A673 (cell line): ENCODE data around the gene ZC3H7B. TPM values are rescaled to one million over a fixed set of nuclear protein-coding genes. Genes with fewer than 3 reads are reported as not detected.

Experiments used
- BruUV-seq: library from RNA; stranded (reverse); fragments of 400-500 nt; replicated peaks from 2 replicates; lab custom pipeline; 2021; lab: Mats Ljungman, UMichigan
- CTCF ChIA-PET: fragments of 300-600 bp; sonication (Branson Sonifier 250); formaldehyde crosslinking; loops from one replicate; lab custom pipeline; 2022; ENCODE audit warnings: antibody characterized with exemption; lab: Charles Lee
- POLR2A ChIA-PET: fragments of 300-600 bp; sonication (Branson Sonifier 250); formaldehyde crosslinking; loops from one replicate; lab custom pipeline; 2022; ENCODE audit warnings: antibody characterized with exemption; ENCODE audit not compliant: low non-redundant PET; lab: Charles Lee
- DNase-seq: peaks from one replicate; pipeline ENCODE4 v3.0.0-alpha.2; 2015; ENCODE audit warnings: low spot score
- H3K27ac ChIP-seq: fragments of 200-600 bp; sonication (generic); 2 replicates; pipeline ENCODE4 v1.5.1; 2016; ENCODE audit warnings: mixed run types, low read depth, mild to moderate bottlenecking, mixed read lengths, antibody characterized with exemption, low read length; ENCODE audit not compliant: poor library complexity, severe bottlenecking
- H3K27me3 ChIP-seq: fragments of 200-600 bp; sonication (generic); replicated peaks from 2 replicates; pipeline ENCODE4 v1.6.1; 2017; ENCODE audit warnings: mixed run types, low read depth, mild to moderate bottlenecking, mixed read lengths, antibody characterized with exemption, low read length; ENCODE audit not compliant: insufficient read depth, poor library complexity
- H3K36me3 ChIP-seq: fragments of 200-600 bp; sonication (generic); 2 replicates; pipeline ENCODE4 v1.6.1; 2016; ENCODE audit warnings: mixed run types, mild to moderate bottlenecking, mixed read lengths, antibody characterized with exemption, low read length; ENCODE audit not compliant: insufficient read depth, poor library complexity, severe bottlenecking
- H3K4me1 ChIP-seq: fragments of 200-600 bp; sonication (generic); 2 replicates; pipeline ENCODE4 v1.6.1; 2017; ENCODE audit warnings: mixed run types, mild to moderate bottlenecking, mixed read lengths, antibody characterized with exemption, low read length; ENCODE audit not compliant: insufficient read depth, poor library complexity, severe bottlenecking
- H3K4me3 ChIP-seq: fragments of 200-600 bp; sonication (generic); 2 replicates; pipeline ENCODE4 v1.5.1; 2016; ENCODE audit warnings: low read depth, mixed run types, mild to moderate bottlenecking, mixed read lengths, low read length; ENCODE audit not compliant: poor library complexity, severe bottlenecking
- H3K9me3 ChIP-seq: fragments of 200-600 bp; sonication (generic); 2 replicates; pipeline ENCODE4 v1.6.1; 2016; ENCODE audit warnings: mixed run types, low read depth, mild to moderate bottlenecking, mixed read lengths, antibody characterized with exemption, low read length; ENCODE audit not compliant: poor library complexity, severe bottlenecking
- EZH2 ChIP-seq: fragments of 200-600 bp; sonication (generic); IDR thresholded peaks from 2 replicates; pipeline ENCODE4 v1.6.1; 2017; ENCODE audit warnings: borderline replicate concordance, low read depth, mild to moderate bottlenecking, mixed read lengths, antibody characterized with exemption, low read length; ENCODE audit not compliant: poor library complexity, severe bottlenecking
- intact Hi-C: fragments of 100-400 bp; cut with micrococcal nuclease; formaldehyde crosslinking; loops from one replicate; pipeline ENCODE4 v1.10.0; 2022; ENCODE audit not compliant: unreplicated experiment
- total RNA-seq: library from RNA; stranded (reverse); gene quantifications from 2 replicates; pipeline ENCODE4 v1.2.3, GENCODE V29; 2021
- TF ChIP-seq, protein P1 (sequence below): fragments of 300-800, 200-600 bp; sonication (generic); conservative IDR thresholded peaks from 2 replicates; pipeline ENCODE4 v1.5.1; 2017; ENCODE audit warnings: low read depth, mild to moderate bottlenecking, antibody characterized with exemption, low read length, moderate library complexity, mixed read lengths

The ZC3H7B gene
- total RNA-seq, 1 experiment from 2014 or later, result 90.4 TPM

DNA sequence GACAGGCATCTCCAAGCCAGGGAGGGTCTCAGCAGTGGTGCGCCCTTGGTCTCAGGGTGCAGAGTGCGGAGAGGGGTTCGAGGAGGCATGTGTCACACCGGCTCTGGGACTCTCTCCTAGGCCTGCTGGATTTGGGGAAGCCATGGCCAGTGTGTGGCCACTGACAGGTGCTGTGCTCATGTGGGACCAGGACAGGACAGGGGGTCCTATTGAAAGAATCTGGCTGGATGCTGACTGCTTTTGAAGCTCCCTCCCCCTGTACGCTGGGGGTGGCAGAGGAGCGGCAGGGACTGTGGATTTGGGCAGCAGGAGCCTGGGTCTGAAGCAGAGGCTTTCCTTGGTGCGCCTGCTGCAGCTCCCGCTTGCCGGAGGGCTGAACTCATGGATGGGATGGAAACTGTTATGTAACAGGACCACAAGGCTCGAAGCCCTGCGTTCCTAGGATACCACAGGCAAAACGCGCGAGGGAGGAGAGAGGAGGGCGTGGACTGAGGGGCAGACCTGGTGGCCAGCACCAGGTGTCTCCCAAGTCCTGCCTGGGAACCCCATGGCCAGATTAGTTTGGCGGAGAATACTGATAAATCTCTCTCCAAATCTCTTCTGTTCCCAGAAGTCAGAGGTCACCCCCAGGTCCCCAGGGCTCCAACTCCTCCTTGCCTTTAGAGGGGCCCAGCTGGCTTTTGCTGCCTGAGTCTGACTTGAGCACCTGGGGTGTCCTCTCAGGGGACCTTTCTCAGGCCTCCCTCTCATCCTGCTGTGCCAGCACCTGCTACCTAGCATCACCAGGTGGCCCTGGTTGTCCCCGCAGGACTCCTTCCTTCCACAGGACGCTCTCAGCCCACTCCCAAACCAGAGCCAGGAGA is 66.6 kb downstream of the ZC3H7B start:
- H3K27ac ChIP-seq, result peak overlapping the region; percentile 33
- intact Hi-C loops, result no loop called here
- ChIA-PET CTCF (interaction anchor here (0.7 kb wide), 1 partner anchor 13 kb away, joined by 4 read pairs; the partner anchor contains the start of gene TEF), POLR2A (no interaction called here)
- H3K9me3 ChIP-seq, result no peaks in the 10 kb centered on the region
- H3K4me3 ChIP-seq, result peak overlapping the region; percentile 26
- H3K4me1 ChIP-seq, result peaks cover 17% of the 10 kb centered on the region
- BruUV-seq, result no TSS peak
- H3K36me3 ChIP-seq, result no peaks in the 10 kb centered on the region
- TF ChIP-seq, protein P1, sequence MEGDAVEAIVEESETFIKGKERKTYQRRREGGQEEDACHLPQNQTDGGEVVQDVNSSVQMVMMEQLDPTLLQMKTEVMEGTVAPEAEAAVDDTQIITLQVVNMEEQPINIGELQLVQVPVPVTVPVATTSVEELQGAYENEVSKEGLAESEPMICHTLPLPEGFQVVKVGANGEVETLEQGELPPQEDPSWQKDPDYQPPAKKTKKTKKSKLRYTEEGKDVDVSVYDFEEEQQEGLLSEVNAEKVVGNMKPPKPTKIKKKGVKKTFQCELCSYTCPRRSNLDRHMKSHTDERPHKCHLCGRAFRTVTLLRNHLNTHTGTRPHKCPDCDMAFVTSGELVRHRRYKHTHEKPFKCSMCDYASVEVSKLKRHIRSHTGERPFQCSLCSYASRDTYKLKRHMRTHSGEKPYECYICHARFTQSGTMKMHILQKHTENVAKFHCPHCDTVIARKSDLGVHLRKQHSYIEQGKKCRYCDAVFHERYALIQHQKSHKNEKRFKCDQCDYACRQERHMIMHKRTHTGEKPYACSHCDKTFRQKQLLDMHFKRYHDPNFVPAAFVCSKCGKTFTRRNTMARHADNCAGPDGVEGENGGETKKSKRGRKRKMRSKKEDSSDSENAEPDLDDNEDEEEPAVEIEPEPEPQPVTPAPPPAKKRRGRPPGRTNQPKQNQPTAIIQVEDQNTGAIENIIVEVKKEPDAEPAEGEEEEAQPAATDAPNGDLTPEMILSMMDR, result no peak
- no peak for TF ChIP-seq EZH2
- no peaks in the 10 kb centered on the region for H3K27me3 ChIP-seq
- DNase-seq, result no peak

DNA sequence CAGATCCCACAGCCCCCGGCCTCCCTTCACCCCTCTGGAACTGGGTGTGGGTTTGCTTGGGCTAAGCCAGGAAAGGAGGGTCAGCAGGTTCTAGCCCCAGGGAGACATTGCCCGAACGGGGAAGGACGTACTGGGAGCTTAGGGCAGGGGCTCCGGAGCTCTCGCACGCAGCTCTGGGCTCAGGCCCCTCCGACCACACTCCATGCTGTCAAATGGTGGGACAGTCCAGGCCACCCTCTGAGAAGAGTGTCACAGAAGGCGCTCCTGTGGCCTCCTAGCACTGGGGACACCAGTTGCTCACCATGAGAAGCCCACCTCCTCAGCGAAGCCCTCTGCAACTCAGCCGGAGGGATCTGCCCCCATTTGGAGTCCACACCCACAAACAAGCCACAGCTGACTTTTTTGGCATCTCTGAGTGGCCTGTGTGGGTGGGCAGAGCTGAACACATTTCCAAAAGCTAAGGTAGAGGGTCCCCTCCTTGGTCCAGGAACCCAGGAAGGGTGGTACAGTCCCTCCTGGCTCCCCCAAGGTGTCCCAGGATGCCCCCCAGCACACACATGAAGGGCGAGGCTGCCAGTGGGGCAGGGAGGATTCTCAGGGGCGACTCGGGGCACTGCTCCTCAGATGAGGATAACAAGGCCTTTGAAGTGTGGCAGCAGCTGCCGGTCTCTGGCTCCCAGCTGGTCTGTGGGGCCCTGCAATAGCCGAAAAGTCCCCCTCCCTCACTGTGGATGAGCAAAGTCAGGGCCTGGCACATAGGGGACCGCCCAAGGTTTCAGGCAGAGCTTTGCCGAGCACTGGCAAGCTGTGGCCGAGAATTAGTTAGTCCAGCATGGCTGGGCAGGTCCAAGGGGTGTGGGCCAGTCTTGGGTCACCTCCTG is 67.5 kb downstream of the ZC3H7B start:
- intact Hi-C loops, result no loop called here
- H3K4me1 ChIP-seq, result peaks cover 17% of the 10 kb centered on the region
- no peaks in the 10 kb centered on the region for H3K36me3 ChIP-seq
- H3K4me3 ChIP-seq, result no peak overlapping the region
- no peak for TF ChIP-seq EZH2
- TF ChIP-seq, protein P1, result no peak
- no peaks in the 10 kb centered on the region for H3K9me3 ChIP-seq
- ChIA-PET CTCF (no interaction called here), POLR2A (no interaction called here)
- no peak for DNase-seq
- no TSS peak for BruUV-seq
- H3K27me3 ChIP-seq, result no peaks in the 10 kb centered on the region
- H3K27ac ChIP-seq, result no peak overlapping the region

DNA sequence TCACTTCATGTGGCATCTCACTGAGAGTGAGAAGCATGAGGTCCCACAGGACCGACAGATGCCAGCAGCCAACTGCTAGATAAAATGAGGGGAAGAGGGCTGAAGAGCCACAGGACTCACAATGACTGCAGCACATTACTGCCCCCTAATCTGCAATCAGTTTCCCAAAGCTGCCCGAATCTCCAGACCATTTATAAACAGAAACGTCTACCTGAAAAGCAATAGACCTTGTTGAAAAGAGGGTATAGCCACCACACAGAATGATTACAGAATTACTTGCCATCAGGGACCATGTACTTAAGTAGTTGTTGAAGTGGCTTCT is 68.1 kb downstream of the ZC3H7B start:
- no peak for DNase-seq
- BruUV-seq, result no TSS peak
- intact Hi-C loops, result no loop called here
- Histone ChIP-seq H3K4me3 (no peak overlapping the region), H3K4me1 (peaks cover 17% of the 10 kb centered on the region), H3K27me3 (no peaks in the 10 kb centered on the region), H3K27ac (no peak overlapping the region), H3K9me3 (no peaks in the 10 kb centered on the region), H3K36me3 (no peaks in the 10 kb centered on the region)
- CTCF ChIA-PET, result no interaction called here
- POLR2A ChIA-PET, result no interaction called here
- TF ChIP-seq, protein P1, result no peak
- TF ChIP-seq EZH2, result no peak
